ENCODE data around the gene HSD11B2. TPM values are rescaled to one million over a fixed set of nuclear protein-coding genes. Genes with fewer than 3 reads are reported as not detected.

HSD11B2 gene
- total and polyA plus RNA-seq, 2 of the 8 experiments (the other 6 are each of a cell fraction or from before 2014, with no cell fraction given), result 28.7 to 32.9 TPM

GRCh38 chr16:67399749-67400704, 30.9 kb upstream of the HSD11B2 start (continued):
- TF ChIP-seq ATF3 (IDR thresholded peaks at IDR 0.05; ENCODE audit: insufficient read depth, low read depth, low read length) (no peak), CTBP2 (IDR thresholded peaks at IDR 0.05; ENCODE audit: borderline replicate concordance, insufficient read depth, insufficient read length, low read length) (no peak), SIRT6 (IDR thresholded peaks at IDR 0.05; ENCODE audit: low read length) (no peak), EP300 (IDR thresholded peaks at IDR 0.05; ENCODE audit: borderline replicate concordance in 1 of 2, low read depth in 2 of 2, low read length in 2 of 2) (no peak), RAD21 (IDR thresholded peaks at IDR 0.05 in 1 of 2, conservative IDR thresholded peaks at IDR 0.05 in 1 of 2; ENCODE audit: low read depth in 2 of 2, low read length in 2 of 2) (no peak), RBBP5 (IDR thresholded peaks at IDR 0.05; ENCODE audit: borderline replicate concordance, low read depth, low read length) (no peak), CBX5 (IDR thresholded peaks at IDR 0.05; ENCODE audit: low read depth, low read length) (no peak)
